PC-9 (cell line): Measurements from ENCODE around the gene DSG2. TPM values are rescaled to one million over a fixed set of nuclear protein-coding genes. Genes with fewer than 3 reads are reported as not detected.

Source experiments
- BruUV-seq: library from RNA; stranded (reverse); fragments of 400-500 nt; replicated peaks from 2 replicates; lab custom pipeline; 2021; lab: Mats Ljungman, UMichigan
- CTCF ChIA-PET: fragments of 300-600 bp; sonication (Branson Sonifier 250); formaldehyde crosslinking; loops from one replicate; lab custom pipeline; 2022; ENCODE audit warnings: antibody characterized with exemption; lab: Charles Lee
- POLR2A ChIA-PET: fragments of 300-600 bp; sonication (Branson Sonifier 250); formaldehyde crosslinking; loops from one replicate; lab custom pipeline; 2022; ENCODE audit warnings: antibody characterized with exemption; ENCODE audit not compliant: unreplicated experiment; lab: Charles Lee
- DNase-seq, 2 experiments: peaks; one replicate each; pipeline versions ENCODE4 v3.0.0 to v3.0.0-alpha.2; 2015 to 2022; ENCODE audit warnings: mixed read lengths in 1 of 2
- H2AFZ ChIP-seq: fragments of 200-600 bp; sonication (generic); 2 replicates; pipeline ENCODE4 v1.8.1; 2017; ENCODE audit warnings: antibody characterized with exemption
- H3F3A ChIP-seq: fragments of 200-600 bp; sonication (generic); 2 replicates; pipeline ENCODE4 v1.8.1; 2017; ENCODE audit warnings: antibody characterized with exemption, mild to moderate bottlenecking, low read depth; ENCODE audit not compliant: insufficient read depth
- H3K27ac ChIP-seq: fragments of 200-600 bp; sonication (generic); 2 replicates; pipeline ENCODE4 v1.6.1; 2016; ENCODE audit warnings: mixed run types
- H3K27me3 ChIP-seq: fragments of 200-600 bp; sonication (generic); 2 replicates; pipeline ENCODE4 v1.6.1; 2016; ENCODE audit warnings: low read depth, mixed run types; ENCODE audit not compliant: insufficient read depth
- H3K36me3 ChIP-seq: fragments of 200-600 bp; sonication (generic); 2 replicates; pipeline ENCODE4 v1.6.1; 2016; ENCODE audit warnings: low read depth, mixed run types
- H3K4me1 ChIP-seq: fragments of 200-600 bp; sonication (generic); replicated peaks from 2 replicates; pipeline ENCODE4 v1.6.1; 2016; ENCODE audit warnings: mixed run types; ENCODE audit not compliant: insufficient read depth
- H3K4me2 ChIP-seq: fragments of 200-600 bp; sonication (generic); 2 replicates; pipeline ENCODE4 v1.6.1; 2017; ENCODE audit warnings: mixed run types
- H3K4me3 ChIP-seq: fragments of 200-600 bp; sonication (generic); 2 replicates; pipeline ENCODE4 v1.6.1; 2016; ENCODE audit warnings: mixed run types
- H3K79me2 ChIP-seq: fragments of 200-600 bp; sonication (generic); 2 replicates; pipeline ENCODE4 v1.6.1; 2017; ENCODE audit warnings: low read depth, mixed run types
- H3K9me2 ChIP-seq: fragments of 200-600 bp; sonication (generic); 2 replicates; pipeline ENCODE4 v1.8.1; 2017; ENCODE audit warnings: mild to moderate bottlenecking; ENCODE audit not compliant: insufficient read depth
- H3K9me3 ChIP-seq: fragments of 200-600 bp; sonication (generic); 2 replicates; pipeline ENCODE4 v1.8.1; 2016; ENCODE audit warnings: low read depth; ENCODE audit not compliant: insufficient read depth
- H4K20me1 ChIP-seq: fragments of 200-600 bp; sonication (generic); 2 replicates; pipeline ENCODE4 v1.8.1; 2017; ENCODE audit not compliant: insufficient read depth
- EZH2 ChIP-seq: fragments of 200-600 bp; sonication (generic); IDR thresholded peaks from 2 replicates; pipeline ENCODE4 v1.8.0; 2017; ENCODE audit warnings: antibody characterized with exemption, low read depth
- intact Hi-C: fragments of 100-400 bp; cut with micrococcal nuclease; formaldehyde crosslinking; loops from one replicate; pipeline ENCODE4 v1.10.0; 2022; ENCODE audit not compliant: unreplicated experiment
- total RNA-seq: library from RNA; stranded (reverse); gene quantifications from 2 replicates; pipeline ENCODE4 v1.2.3, GENCODE V29; 2021
- TF ChIP-seq, protein P1 (sequence below): fragments of 200-600 bp; sonication (generic); conservative IDR thresholded peaks from 2 replicates; pipeline ENCODE4 v1.6.1; 2017; ENCODE audit warnings: mixed run types, antibody characterized with exemption, mild to moderate bottlenecking, moderate library complexity

The DSG2 gene
- total RNA-seq, 1 experiment from 2014 or later: 90.1 TPM

DNA sequence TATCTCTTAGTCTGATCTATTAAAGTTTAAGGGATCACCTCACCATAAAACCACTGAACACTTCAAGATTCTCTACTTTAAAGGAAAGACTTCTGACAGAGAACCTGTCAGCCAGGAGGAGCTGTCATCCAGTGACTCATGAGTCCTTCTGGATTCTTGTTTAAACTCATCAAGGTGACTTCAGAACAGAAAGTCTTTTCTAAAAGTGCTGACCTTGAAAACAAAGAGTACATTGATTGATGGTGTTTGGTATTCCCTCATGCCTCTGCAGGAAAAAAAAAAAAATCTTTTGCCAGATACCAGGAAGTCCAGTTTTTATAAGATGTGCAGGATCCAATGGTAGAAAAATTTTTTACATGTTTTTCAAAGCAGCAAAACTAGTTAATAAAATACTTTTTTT, 12.3 kb downstream of the DSG2 start:
- H3K9me3 ChIP-seq: no peaks in the 10 kb centered on the region; the same call in 1 of the 2 replicates
- no peaks in the 10 kb centered on the region for H3K9me2 ChIP-seq
- peak in 1 of 2 experiments; percentile 70 for DNase-seq
- H2AFZ ChIP-seq: no peak overlapping the region
- no peak overlapping the region for H3K4me3 ChIP-seq
- no peaks in the 10 kb centered on the region for H4K20me1 ChIP-seq
- no peak overlapping the region for H3K4me2 ChIP-seq
- H3K4me1 ChIP-seq: peaks cover 46% of the 10 kb centered on the region
- H3K27ac ChIP-seq: peak overlapping the region; percentile 95
- peaks cover 76% of the 10 kb centered on the region for H3K79me2 ChIP-seq
- TF ChIP-seq EZH2: no peak
- TF ChIP-seq, protein P1, sequence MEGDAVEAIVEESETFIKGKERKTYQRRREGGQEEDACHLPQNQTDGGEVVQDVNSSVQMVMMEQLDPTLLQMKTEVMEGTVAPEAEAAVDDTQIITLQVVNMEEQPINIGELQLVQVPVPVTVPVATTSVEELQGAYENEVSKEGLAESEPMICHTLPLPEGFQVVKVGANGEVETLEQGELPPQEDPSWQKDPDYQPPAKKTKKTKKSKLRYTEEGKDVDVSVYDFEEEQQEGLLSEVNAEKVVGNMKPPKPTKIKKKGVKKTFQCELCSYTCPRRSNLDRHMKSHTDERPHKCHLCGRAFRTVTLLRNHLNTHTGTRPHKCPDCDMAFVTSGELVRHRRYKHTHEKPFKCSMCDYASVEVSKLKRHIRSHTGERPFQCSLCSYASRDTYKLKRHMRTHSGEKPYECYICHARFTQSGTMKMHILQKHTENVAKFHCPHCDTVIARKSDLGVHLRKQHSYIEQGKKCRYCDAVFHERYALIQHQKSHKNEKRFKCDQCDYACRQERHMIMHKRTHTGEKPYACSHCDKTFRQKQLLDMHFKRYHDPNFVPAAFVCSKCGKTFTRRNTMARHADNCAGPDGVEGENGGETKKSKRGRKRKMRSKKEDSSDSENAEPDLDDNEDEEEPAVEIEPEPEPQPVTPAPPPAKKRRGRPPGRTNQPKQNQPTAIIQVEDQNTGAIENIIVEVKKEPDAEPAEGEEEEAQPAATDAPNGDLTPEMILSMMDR: no peak
- peaks cover 23% of the 10 kb centered on the region; the same call in 1 of the 2 replicates for H3F3A ChIP-seq
- BruUV-seq: no TSS peak
- ChIA-PET POLR2A (interaction anchor here (0.6 kb wide), 1 partner anchor 33 kb away, joined by 7 read pairs; no protein-coding TSS in a partner anchor), CTCF (no interaction called here)
- intact Hi-C loops: loop anchor here (1.0 to 5.0 kb wide), 4 partner anchors 86 to 408 kb away; partner anchors contain the start of gene DSC2
- 0 out of 2 replicates have a peak, but pooled peaks cover 3% of the 10 kb centered on the region for H3K36me3 ChIP-seq
- no peaks in the 10 kb centered on the region for H3K27me3 ChIP-seq

GRCh38 chr18:31511098-31511497, 13.1 kb downstream of the DSG2 start:
- Histone ChIP-seq H3K4me1 (peaks cover 46% of the 10 kb centered on the region), H3K79me2 (peaks cover 78% of the 10 kb centered on the region), H3K4me2 (no peak overlapping the region), H3K9me3 (no peaks in the 10 kb centered on the region; the same call in 1 of the 2 replicates), H3K9me2 (no peaks in the 10 kb centered on the region), H3K36me3 (0 out of 2 replicates have a peak, but pooled peaks cover 3% of the 10 kb centered on the region), H2AFZ (no peak overlapping the region), H3F3A (peaks cover 23% of the 10 kb centered on the region; the same call in 1 of the 2 replicates), H3K4me3 (no peak overlapping the region), H3K27me3 (no peaks in the 10 kb centered on the region), H3K27ac (peak overlapping the region; percentile 95; the same call in 1 of the 2 replicates), H4K20me1 (no peaks in the 10 kb centered on the region)
- CTCF ChIA-PET: no interaction called here
- TF ChIP-seq EZH2: no peak
- TF ChIP-seq, protein P1: no peak
- BruUV-seq: no TSS peak
- no peak for DNase-seq
- POLR2A ChIA-PET: no interaction called here
- intact Hi-C loops: loop anchor here (5.0 kb wide), 3 partner anchors 244 to 409 kb away; partner anchors contain the start of gene DSC2

DNA sequence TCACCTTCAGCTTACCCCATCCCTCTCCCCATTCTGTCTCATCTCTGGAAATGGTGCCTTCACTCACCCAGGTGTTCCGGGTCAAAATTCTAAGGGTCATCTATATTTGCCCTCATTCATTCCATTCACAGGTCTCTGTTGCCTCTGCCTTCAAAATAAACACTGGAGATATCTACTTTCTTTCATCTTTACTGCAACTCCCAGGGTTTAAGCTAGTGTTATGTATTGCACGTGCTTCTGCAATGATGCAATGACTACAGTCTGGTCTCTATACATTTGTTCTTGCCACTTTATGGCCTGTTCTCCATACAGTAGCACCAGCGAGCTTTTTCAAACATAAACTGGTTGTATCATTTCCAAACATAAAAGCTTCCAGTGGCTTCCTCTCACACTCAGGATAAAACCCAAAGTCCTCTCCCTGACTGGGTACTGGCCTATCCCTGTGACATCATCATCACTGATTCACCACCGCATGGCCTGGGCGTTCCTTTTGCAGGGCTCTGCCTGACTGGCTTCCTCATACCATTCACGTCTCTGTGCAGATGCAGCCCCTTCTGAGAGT, 14.3 kb downstream of the DSG2 start:
- H3K4me2 ChIP-seq: peak overlapping the region; percentile 62
- no peaks in the 10 kb centered on the region for H3K9me2 ChIP-seq
- peaks cover 23% of the 10 kb centered on the region; the same call in 1 of the 2 replicates for H3F3A ChIP-seq
- no peaks in the 10 kb centered on the region; the same call in 1 of the 2 replicates for H3K9me3 ChIP-seq
- H3K4me1 ChIP-seq: peaks cover 46% of the 10 kb centered on the region
- no peak overlapping the region for H3K4me3 ChIP-seq
- no peak overlapping the region for H2AFZ ChIP-seq
- TF ChIP-seq EZH2: no peak
- TF ChIP-seq, protein P1: no peak
- 0 out of 2 replicates have a peak, but pooled peaks cover 3% of the 10 kb centered on the region for H3K36me3 ChIP-seq
- H4K20me1 ChIP-seq: no peaks in the 10 kb centered on the region
- DNase-seq: peak; percentile 72 to 84
- intact Hi-C loops: loop anchor here (1.0 to 5.0 kb wide), 5 partner anchors 13 to 410 kb away; partner anchors contain the start of genes DSC2 and DSG2
- peaks cover 75% of the 10 kb centered on the region for H3K79me2 ChIP-seq
- H3K27ac ChIP-seq: peak overlapping the region; percentile 95
- H3K27me3 ChIP-seq: no peaks in the 10 kb centered on the region
- CTCF ChIA-PET: no interaction called here
- no TSS peak for BruUV-seq
- POLR2A ChIA-PET: interaction anchor here (0.6 kb wide), 1 partner anchor 465 kb away, joined by 6 read pairs; no protein-coding TSS in a partner anchor
